GM21786 (cell line): ENCODE results near the gene OR10P1.

ENCODE experiments used
- ATAC-seq: cut with Tn5 transposase; IDR thresholded peaks from one replicate; pipeline ENCODE4 v1.9.1; 2021; ENCODE audit not compliant: unreplicated experiment

OR10P1 gene

DNA sequence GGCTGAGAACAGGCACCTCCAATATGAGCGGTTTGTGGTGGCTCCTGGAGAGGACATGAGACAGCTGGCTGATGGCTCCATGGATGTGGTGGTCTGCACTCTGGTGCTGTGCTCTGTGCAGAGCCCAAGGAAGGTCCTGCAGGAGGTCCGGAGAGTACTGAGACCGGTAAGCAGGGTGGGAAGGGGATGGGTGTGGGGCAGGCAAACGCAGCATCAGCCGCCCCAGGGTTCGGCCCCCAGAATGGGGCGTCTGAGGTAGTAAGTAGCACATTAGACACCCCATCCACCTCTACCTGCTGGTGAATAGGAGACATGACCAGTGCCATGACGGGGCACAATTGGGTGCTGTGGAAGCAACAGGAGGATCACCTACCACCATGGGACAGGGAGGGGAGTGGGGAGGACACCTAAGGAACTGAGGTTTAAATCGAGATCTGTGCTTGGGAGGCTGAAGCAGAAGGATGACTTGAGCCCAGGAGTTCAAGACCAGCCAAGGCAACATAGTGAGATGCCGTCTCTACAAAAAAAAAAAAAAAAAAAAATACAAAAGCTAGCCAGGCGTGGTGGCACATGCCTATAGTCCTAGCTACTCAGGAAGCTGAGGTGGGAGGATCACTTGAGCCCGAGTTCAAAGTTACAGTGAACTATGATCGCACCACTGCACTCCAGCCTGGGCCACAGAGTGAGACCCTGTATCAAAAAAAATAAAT, 45.5 kb downstream of the OR10P1 start:
- ATAC-seq: no peak

DNA sequence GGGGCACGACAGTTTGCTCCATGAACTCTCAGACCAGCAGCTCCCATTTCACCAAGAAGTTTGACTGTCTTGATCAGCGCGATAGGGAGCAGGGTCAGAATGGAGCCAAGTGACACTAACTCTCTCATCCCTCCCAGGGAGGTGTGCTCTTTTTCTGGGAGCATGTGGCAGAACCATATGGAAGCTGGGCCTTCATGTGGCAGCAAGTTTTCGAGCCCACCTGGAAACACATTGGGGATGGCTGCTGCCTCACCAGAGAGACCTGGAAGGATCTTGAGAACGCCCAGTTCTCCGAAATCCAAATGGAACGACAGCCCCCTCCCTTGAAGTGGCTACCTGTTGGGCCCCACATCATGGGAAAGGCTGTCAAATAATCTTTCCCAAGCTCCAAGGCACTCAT, 47.0 kb downstream of the OR10P1 start:
- ATAC-seq: no peak

DNA sequence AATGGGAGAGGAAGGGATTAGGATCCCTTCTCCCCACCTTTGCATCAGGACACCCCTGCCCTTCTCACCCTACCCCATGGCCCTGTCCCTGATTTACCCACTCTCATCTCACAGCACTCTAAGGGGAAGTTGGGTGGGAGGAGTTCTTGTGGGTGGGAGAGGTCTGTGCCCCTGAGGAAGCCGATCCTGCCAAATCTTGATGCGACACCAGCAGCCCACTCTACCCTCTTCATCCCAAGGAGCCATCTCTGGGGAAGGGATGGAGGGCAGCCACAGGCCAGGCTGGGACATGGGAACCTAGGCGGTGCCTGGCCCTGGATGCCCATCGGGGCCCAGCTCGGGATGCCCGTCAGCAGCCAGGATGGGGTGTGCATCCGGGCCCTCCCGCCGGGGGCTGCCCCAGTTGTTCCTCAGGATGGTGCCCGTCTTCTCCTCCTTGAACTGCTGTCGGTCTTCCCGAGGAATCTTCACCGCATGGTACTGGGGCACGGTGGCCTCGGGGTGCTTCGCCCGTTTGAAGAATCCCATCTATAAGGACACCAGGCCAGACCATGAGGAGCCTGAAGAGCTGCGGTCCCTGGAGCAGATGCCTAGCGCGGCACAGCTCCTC, 48.2 kb downstream of the OR10P1 start:
- ATAC-seq: no peak

DNA sequence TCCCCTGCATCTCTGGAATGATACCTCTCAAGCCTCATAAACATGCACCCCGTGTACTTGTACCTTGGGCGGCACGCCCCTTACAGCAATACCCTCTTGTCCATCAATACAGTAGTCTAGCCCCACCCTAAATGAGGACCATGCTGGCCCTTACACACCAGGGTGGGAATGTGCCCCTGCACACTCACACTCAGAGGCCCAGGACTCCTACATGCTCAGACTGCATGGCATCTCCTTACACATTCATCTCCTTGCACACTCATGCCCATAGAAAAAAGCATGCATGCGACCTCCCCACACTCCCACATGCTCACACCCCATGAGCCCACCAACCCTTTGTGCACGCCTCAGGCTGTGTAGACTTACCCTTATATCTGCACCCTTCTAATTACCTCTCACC, 49.0 kb downstream of the OR10P1 start:
- no peak for ATAC-seq

DNA sequence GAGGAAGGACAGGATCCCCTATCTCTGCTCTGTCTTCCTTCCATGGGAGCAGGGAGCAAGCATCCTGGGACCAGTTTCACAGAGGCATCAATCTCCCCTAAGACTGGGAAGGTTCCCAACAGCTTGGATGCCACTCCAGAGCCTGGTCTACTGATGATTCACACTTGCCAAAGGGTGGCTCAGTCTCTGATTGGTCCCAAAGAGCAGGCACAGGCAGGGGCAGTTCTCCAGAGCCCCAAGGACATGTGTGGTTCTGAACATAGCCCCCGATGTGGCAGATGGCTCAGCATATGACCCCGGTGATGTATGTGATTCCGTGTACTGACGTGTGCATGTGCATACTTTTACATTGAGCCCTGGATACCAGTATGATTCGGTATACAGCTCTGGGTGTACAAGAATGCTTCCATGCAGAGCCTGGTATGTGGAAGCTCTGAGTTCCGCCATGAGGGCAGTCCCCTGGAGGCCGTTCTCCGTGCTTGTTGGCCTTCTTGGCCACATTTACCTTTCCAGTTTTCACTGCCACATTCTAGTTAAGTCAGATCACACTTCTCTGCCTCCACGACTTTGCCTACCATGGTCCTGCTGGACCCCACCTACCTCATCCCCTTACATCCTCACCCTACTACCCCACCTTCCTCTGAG, 49.8 kb downstream of the OR10P1 start:
- ATAC-seq: no peak
